ENCODE data around the gene TXNDC11. TPM values are rescaled to one million over a fixed set of nuclear protein-coding genes. Genes with fewer than 3 reads are reported as not detected.

TXNDC11 gene
- total RNA-seq, 2 donors from 2014 or later = 52.0 to 62.1 TPM

DNA sequence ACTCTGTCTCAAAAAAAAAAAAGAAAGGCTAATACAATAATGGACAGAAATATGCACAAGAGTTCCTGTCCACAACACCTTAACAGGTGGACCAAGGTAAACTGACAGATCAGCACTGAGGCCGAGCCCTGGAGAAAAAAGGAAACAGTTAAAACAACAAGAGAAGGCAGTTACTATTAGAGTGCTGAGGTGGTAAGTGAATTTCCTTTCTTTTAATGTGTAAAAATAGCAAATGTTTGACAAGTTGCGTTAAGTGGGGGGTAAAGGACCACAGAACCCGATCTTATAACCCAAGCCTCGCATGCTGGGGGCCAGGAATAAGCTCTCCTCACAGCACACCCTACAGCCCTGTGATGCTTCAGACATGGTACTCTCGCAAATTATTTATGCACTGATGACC lies 24.8 kb downstream of the TXNDC11 start:
- no peak for DNase-seq
- Histone ChIP-seq H3K36me3 (peaks cover 20% of the 10 kb centered on the region), H3K9me3 (no peaks in the 10 kb centered on the region), H3K4me3 (no peak overlapping the region), H3K9ac (ENCODE audit: low read depth in 2 of 2, low read length in 2 of 2) (no peak overlapping the region), H3K27ac (no peak overlapping the region), H3K4me1 (peaks cover 7% of the 10 kb centered on the region), H3K27me3 (no peaks in the 10 kb centered on the region)
- intact Hi-C loops (cut with DNase I) = loop anchor here (5.0 kb wide), 1 partner anchor 321 kb away; no protein-coding TSS in a partner anchor
- TF ChIP-seq, protein P1, sequence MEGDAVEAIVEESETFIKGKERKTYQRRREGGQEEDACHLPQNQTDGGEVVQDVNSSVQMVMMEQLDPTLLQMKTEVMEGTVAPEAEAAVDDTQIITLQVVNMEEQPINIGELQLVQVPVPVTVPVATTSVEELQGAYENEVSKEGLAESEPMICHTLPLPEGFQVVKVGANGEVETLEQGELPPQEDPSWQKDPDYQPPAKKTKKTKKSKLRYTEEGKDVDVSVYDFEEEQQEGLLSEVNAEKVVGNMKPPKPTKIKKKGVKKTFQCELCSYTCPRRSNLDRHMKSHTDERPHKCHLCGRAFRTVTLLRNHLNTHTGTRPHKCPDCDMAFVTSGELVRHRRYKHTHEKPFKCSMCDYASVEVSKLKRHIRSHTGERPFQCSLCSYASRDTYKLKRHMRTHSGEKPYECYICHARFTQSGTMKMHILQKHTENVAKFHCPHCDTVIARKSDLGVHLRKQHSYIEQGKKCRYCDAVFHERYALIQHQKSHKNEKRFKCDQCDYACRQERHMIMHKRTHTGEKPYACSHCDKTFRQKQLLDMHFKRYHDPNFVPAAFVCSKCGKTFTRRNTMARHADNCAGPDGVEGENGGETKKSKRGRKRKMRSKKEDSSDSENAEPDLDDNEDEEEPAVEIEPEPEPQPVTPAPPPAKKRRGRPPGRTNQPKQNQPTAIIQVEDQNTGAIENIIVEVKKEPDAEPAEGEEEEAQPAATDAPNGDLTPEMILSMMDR (IDR thresholded peaks at IDR 0.05) = no peak

DNA sequence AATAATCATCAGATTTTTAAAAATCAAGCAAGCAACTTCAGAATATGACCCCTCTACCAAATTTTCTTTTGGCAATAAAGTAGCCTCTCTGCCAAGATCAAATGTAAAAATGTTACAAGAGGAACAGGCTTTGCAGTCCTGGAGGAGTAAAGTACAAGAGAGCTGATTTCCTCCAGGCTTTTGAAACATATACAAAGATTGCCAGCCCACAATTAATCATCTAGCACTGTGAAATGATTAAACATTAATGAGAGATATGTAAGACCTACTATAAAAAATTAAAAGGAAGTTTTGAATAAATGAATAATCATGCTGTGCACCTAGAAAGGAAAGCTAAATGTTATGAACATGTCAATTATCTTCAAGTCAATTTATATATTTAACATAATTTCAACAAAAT lies 26.3 kb downstream of the TXNDC11 start:
- Histone ChIP-seq H3K4me3 (no peak overlapping the region), H3K9ac (ENCODE audit: low read depth in 2 of 2, low read length in 2 of 2) (no peak overlapping the region), H3K9me3 (no peaks in the 10 kb centered on the region), H3K36me3 (peaks cover 17% of the 10 kb centered on the region), H3K27ac (no peak overlapping the region), H3K4me1 (no peaks in the 10 kb centered on the region), H3K27me3 (no peaks in the 10 kb centered on the region)
- intact Hi-C loops (cut with DNase I) = loop anchor here (5.0 kb wide), 1 partner anchor 319 kb away; no protein-coding TSS in a partner anchor
- TF ChIP-seq, protein P1 (IDR thresholded peaks at IDR 0.05) = no peak
- no peak for DNase-seq

DNA sequence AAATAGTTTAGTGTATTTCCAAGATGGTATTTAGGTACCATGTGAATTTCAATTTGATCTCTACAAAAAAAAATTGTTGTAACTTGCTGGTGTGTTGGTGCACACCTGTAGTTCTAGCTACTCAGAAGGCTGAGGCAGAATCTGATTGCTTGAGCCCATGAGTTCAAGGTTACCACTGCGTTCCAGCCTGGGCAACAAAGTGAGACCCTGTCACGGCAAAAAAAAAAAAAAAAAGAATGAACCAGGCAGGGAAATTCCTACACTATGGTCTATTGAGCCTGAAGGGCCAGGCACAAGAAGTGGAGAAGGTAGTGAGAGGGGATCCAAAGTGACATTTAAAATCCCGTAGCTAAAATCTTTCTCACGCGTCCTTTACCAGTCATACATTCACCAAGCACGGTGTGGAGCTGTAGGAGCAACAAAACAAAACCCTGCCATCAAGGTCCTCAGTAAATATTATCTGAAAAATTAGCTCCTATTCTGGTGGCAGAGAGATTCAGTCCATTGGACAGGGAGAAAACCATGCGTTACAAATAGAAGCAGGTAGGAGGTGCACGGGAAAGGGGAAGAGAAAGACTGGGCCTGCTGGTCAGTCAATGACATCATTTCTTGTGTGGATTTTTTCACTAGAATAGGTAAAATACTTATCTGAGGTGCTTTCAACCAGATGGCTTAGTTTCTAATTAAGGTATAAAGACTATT lies 27.3 kb downstream of the TXNDC11 start:
- no peak overlapping the region for H3K9ac ChIP-seq (ENCODE audit: low read depth in 2 of 2, low read length in 2 of 2)
- no peaks in the 10 kb centered on the region for H3K9me3 ChIP-seq
- no peaks in the 10 kb centered on the region for H3K27me3 ChIP-seq
- no peaks in the 10 kb centered on the region for H3K4me1 ChIP-seq
- no peak overlapping the region for H3K4me3 ChIP-seq
- H3K36me3 ChIP-seq = peaks cover 9% of the 10 kb centered on the region
- H3K27ac ChIP-seq = no peak overlapping the region
- intact Hi-C loops (cut with DNase I) = loop anchor here (5.0 kb wide), 1 partner anchor 318 kb away; no protein-coding TSS in a partner anchor
- DNase-seq = no peak
- TF ChIP-seq, protein P1 (IDR thresholded peaks at IDR 0.05) = no peak

DNA sequence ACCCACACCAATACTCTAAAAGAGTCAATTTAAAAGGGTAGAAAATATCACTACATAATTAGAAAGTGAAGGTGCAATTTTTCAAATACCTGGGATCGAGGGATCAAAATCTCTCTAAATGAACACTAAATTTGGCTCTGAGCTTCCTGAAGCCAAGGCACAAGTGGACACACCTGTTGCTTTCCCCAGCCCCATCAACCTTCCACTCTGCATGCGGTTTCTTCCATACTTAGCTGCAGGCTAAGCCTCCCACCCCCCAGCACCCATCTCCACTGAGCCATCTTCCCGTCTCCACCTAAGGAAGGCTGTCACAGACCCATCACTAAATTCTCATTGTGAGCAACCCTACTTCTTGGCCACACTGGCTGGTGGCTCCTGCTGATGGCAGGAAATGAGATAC lies 30.5 kb downstream of the TXNDC11 start:
- TF ChIP-seq, protein P1 (IDR thresholded peaks at IDR 0.05) = no peak
- H3K9me3 ChIP-seq = no peaks in the 10 kb centered on the region
- no peak overlapping the region for H3K27ac ChIP-seq
- H3K4me3 ChIP-seq = no peak overlapping the region
- peaks cover 5% of the 10 kb centered on the region for H3K36me3 ChIP-seq
- intact Hi-C loops (cut with DNase I) = loop anchor here (5.0 kb wide), 1 partner anchor 180 kb away; no protein-coding TSS in a partner anchor
- H3K4me1 ChIP-seq = no peaks in the 10 kb centered on the region
- no peak overlapping the region for H3K9ac ChIP-seq (ENCODE audit: low read depth in 2 of 2, low read length in 2 of 2)
- no peaks in the 10 kb centered on the region for H3K27me3 ChIP-seq
- no peak for DNase-seq

DNA sequence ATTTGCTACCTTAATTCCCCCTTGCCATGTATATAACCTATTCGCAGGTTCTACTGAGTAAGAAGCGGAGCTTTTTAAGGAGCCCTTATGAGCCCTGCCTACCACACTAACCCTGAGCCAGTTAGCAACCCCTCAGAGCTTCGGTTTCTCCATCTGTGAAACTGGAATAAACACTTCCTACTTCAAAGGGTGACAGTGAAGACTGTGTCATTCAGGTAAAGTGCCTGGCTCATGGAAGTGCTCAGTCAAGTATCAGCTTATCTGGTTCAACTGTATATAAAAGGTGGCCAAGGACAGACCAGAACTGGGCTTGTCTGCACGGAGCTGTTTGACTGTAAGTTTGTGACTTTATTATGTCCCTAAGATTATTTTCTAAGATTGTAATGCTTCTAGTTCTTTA lies 31.0 kb downstream of the TXNDC11 start:
- Histone ChIP-seq H3K27ac (no peak overlapping the region), H3K9me3 (no peaks in the 10 kb centered on the region), H3K27me3 (no peaks in the 10 kb centered on the region), H3K9ac (ENCODE audit: low read depth in 2 of 2, low read length in 2 of 2) (no peak overlapping the region), H3K36me3 (peaks cover 5% of the 10 kb centered on the region), H3K4me3 (no peak overlapping the region), H3K4me1 (no peaks in the 10 kb centered on the region)
- no peak for DNase-seq
- intact Hi-C loops (cut with DNase I) = loop anchor here (5.0 kb wide), 1 partner anchor 179 kb away; no protein-coding TSS in a partner anchor
- TF ChIP-seq, protein P1 (IDR thresholded peaks at IDR 0.05) = no peak
